Myocyte (in vitro differentiated cells): ENCODE results near the gene TUBA4B. TPM values are rescaled to one million over a fixed set of nuclear protein-coding genes. Genes with fewer than 3 reads are reported as not detected.

ENCODE experiments used
- DNase-seq: peaks from one replicate; pipeline ENCODE4 v3.0.0-alpha.2; 2012; ENCODE audit warnings: low read depth
- microRNA counts: library from miRNA; unstranded; fragments of <30 nt; microRNA quantifications from one replicate; lab custom pipeline; 2016
- microRNA-seq: library from miRNA; unstranded; fragments of <30 nt; microRNA quantifications from one replicate; pipeline ENCODE4, GENCODE V29; 2016
- total RNA-seq: library from RNA; depleted of rRNA; stranded (reverse); fragments of >200 nt; gene quantifications from 2 replicates; pipeline ENCODE4 v1.2.3, GENCODE V29; 2014

TUBA4B gene
- total RNA-seq, 1 donor from 2014 or later, result 0.11 TPM

GRCh38 chr2:219314804-219315468 lies 61.9 kb downstream of the TUBA4B start:
- no peak for DNase-seq

MicroRNAs within 50 kb of the gene (microRNA counts, 767-probe panel; counts per million panel counts)
- microRNA hsa-miR-153 (lab: Ali Mortazavi, UCI), result not detected

Small RNAs within 50 kb of the gene (microRNA-seq; reads per million reads assigned to microRNA genes)
- gene MIR153-1, result not detected

Other genes with a start within 250 kb of the TUBA4B start
- gene CFAP65, start 211.7 kb upstream of the TUBA4B start, total RNA-seq, result 0.05 TPM in 1 of 2 replicates, not detected in the other
- gene IHH, start 192.3 kb upstream of the TUBA4B start, total RNA-seq, result not detected in 2 replicates
- 13.6 and 14.3 TPM in 2 replicates for gene NHEJ1, start 92.4 kb upstream of the TUBA4B start, total RNA-seq
- 0.26 TPM in 1 of 2 replicates, not detected in the other for gene SLC23A3, start 83.2 kb upstream of the TUBA4B start, total RNA-seq
- 28.9 and 35.2 TPM in 2 replicates for gene CNPPD1, start 76.3 kb upstream of the TUBA4B start, total RNA-seq
- 68.9 and 76.6 TPM in 2 replicates for gene RETREG2, start 75.0 kb upstream of the TUBA4B start, total RNA-seq
- 43.0 and 50.1 TPM in 2 replicates for gene ZFAND2B, start 46.5 kb upstream of the TUBA4B start, total RNA-seq
- gene ABCB6, start 34.3 kb upstream of the TUBA4B start, total RNA-seq, result 29.7 and 46.2 TPM in 2 replicates
- gene ATG9A, start 23.6 kb upstream of the TUBA4B start, total RNA-seq, result 97.6 and 108 TPM in 2 replicates
- 27.9 and 36.4 TPM in 2 replicates for gene ANKZF1, start 23.4 kb upstream of the TUBA4B start, total RNA-seq
- gene GLB1L, start 7.8 kb upstream of the TUBA4B start, total RNA-seq, result 3.5 and 4.6 TPM in 2 replicates
- 18.3 and 19.4 TPM in 2 replicates for gene STK16, start 7.8 kb upstream of the TUBA4B start, total RNA-seq
- 120 and 128 TPM in 2 replicates for gene TUBA4A, start 675 bp downstream of the TUBA4B start, total RNA-seq
- 40.1 and 80.0 TPM in 2 replicates for gene DNAJB2, start 26.1 kb downstream of the TUBA4B start, total RNA-seq
- gene PTPRN, start 56.2 kb downstream of the TUBA4B start, total RNA-seq, result 0.24 and 0.68 TPM in 2 replicates
- not detected in 2 replicates for gene RESP18, start 79.5 kb downstream of the TUBA4B start, total RNA-seq
- gene DNPEP, start 134.7 kb downstream of the TUBA4B start, total RNA-seq, result 61.4 and 65.3 TPM in 2 replicates
- gene DES, start 165.1 kb downstream of the TUBA4B start, total RNA-seq, result 10,265 and 13,585 TPM in 2 replicates
- 78.0 and 79.8 TPM in 2 replicates for gene SPEG, start 181.6 kb downstream of the TUBA4B start, total RNA-seq
- 43.1 and 57.0 TPM in 2 replicates for gene GMPPA, start 245.6 kb downstream of the TUBA4B start, total RNA-seq